ENCODE results near the gene MS4A10.

The MS4A10 gene

GRCh38 chr11:60767388-60767811, 17.7 kb upstream of the MS4A10 start:
- no peak overlapping the region for H3K4me2 ChIP-seq (ENCODE audit: low read length)
- no peak overlapping the region for H3K27ac ChIP-seq (ENCODE audit: low read depth, low read length)
- no peaks in the 10 kb centered on the region for H3K79me2 ChIP-seq (ENCODE audit: control insufficient read depth, insufficient read depth, low read length)
- H2BK120ac ChIP-seq (ENCODE audit: low read depth, low read length): no peak overlapping the region
- no CpG with 5 or more reads among the region's 26 CpGs for WGBS (ENCODE audit: extremely low coverage, insufficient coverage, low lambda C conversion rate)
- H3K4me3 ChIP-seq (ENCODE audit: low read length): no peak overlapping the region
- H3K9ac ChIP-seq (ENCODE audit: low read length): no peak overlapping the region
- no peak overlapping the region for H3K18ac ChIP-seq (ENCODE audit: low read length)
- no peak overlapping the region for H2BK15ac ChIP-seq (replicated peaks; ENCODE audit: low read depth)
- H2BK5ac ChIP-seq (ENCODE audit: low read length): no peak overlapping the region
- no peaks in the 10 kb centered on the region for H3K36me3 ChIP-seq (ENCODE audit: control insufficient read depth, insufficient read depth, low read length)
- H4K8ac ChIP-seq (ENCODE audit: low read depth, low read length): no peak overlapping the region
- no peaks in the 10 kb centered on the region for H3K27me3 ChIP-seq (ENCODE audit: insufficient read depth, low read length, poor library complexity)
- peak; percentile 74 for DNase-seq
- no peak overlapping the region for H2AK5ac ChIP-seq (ENCODE audit: low read length)
- no peak overlapping the region for H4K5ac ChIP-seq (ENCODE audit: low read length)
- no peak overlapping the region for H3K56ac ChIP-seq (ENCODE audit: low read length)
- no peaks in the 10 kb centered on the region for H3K4me1 ChIP-seq (ENCODE audit: control insufficient read depth, low read depth, low read length)
- H3K79me1 ChIP-seq (ENCODE audit: low read length): no peaks in the 10 kb centered on the region
- H3K4ac ChIP-seq (ENCODE audit: low read depth, low read length): no peak overlapping the region
- H3K23ac ChIP-seq (ENCODE audit: low read length): no peak overlapping the region

GRCh38 chr11:60768202-60768601, 16.9 kb upstream of the MS4A10 start:
- no peaks in the 10 kb centered on the region for H3K79me1 ChIP-seq (ENCODE audit: low read length)
- no peaks in the 10 kb centered on the region for H3K36me3 ChIP-seq (ENCODE audit: control insufficient read depth, insufficient read depth, low read length)
- H3K23ac ChIP-seq (ENCODE audit: low read length): no peak overlapping the region
- H3K4me2 ChIP-seq (ENCODE audit: low read length): no peak overlapping the region
- H3K56ac ChIP-seq (ENCODE audit: low read length): no peak overlapping the region
- H3K27ac ChIP-seq (ENCODE audit: low read depth, low read length): no peak overlapping the region
- H3K4me1 ChIP-seq (ENCODE audit: control insufficient read depth, low read depth, low read length): no peaks in the 10 kb centered on the region
- no peak overlapping the region for H4K5ac ChIP-seq (ENCODE audit: low read length)
- H2AK5ac ChIP-seq (ENCODE audit: low read length): no peak overlapping the region
- no peak overlapping the region for H3K18ac ChIP-seq (ENCODE audit: low read length)
- H2BK15ac ChIP-seq (replicated peaks; ENCODE audit: low read depth): no peak overlapping the region
- no peak overlapping the region for H3K9ac ChIP-seq (ENCODE audit: low read length)
- H2BK5ac ChIP-seq (ENCODE audit: low read length): no peak overlapping the region
- WGBS (ENCODE audit: extremely low coverage, insufficient coverage, low lambda C conversion rate): no CpG with 5 or more reads among the region's 8 CpGs
- DNase-seq: no peak
- H3K4ac ChIP-seq (ENCODE audit: low read depth, low read length): no peak overlapping the region
- no peak overlapping the region for H2BK120ac ChIP-seq (ENCODE audit: low read depth, low read length)
- no peaks in the 10 kb centered on the region for H3K79me2 ChIP-seq (ENCODE audit: control insufficient read depth, insufficient read depth, low read length)
- H3K27me3 ChIP-seq (ENCODE audit: insufficient read depth, low read length, poor library complexity): no peaks in the 10 kb centered on the region
- H4K8ac ChIP-seq (ENCODE audit: low read depth, low read length): no peak overlapping the region
- no peak overlapping the region for H3K4me3 ChIP-seq (ENCODE audit: low read length)

- Histone ChIP-seq H3K79me1 (ENCODE audit: low read length) (no peaks in the 10 kb centered on the region), H3K27me3 (ENCODE audit: insufficient read depth, low read length, poor library complexity) (no peaks in the 10 kb centered on the region), H3K4me3 (ENCODE audit: low read length) (no peak overlapping the region), H3K4me2 (ENCODE audit: low read length) (no peak overlapping the region), H3K4me1 (ENCODE audit: control insufficient read depth, low read depth, low read length) (no peaks in the 10 kb centered on the region), H4K8ac (ENCODE audit: low read depth, low read length) (no peak overlapping the region), H2AK5ac (ENCODE audit: low read length) (no peak overlapping the region), H3K9ac (ENCODE audit: low read length) (no peak overlapping the region), H3K4ac (ENCODE audit: low read depth, low read length) (no peak overlapping the region), H3K27ac (ENCODE audit: low read depth, low read length) (no peak overlapping the region), H4K5ac (ENCODE audit: low read length) (no peak overlapping the region), H3K23ac (ENCODE audit: low read length) (no peak overlapping the region), H3K36me3 (ENCODE audit: control insufficient read depth, insufficient read depth, low read length) (no peaks in the 10 kb centered on the region), H3K56ac (ENCODE audit: low read length) (no peak overlapping the region), H2BK120ac (ENCODE audit: low read depth, low read length) (no peak overlapping the region), H3K79me2 (ENCODE audit: control insufficient read depth, insufficient read depth, low read length) (no peaks in the 10 kb centered on the region), H2BK5ac (ENCODE audit: low read length) (no peak overlapping the region), H3K18ac (ENCODE audit: low read length) (no peak overlapping the region), H2BK15ac (replicated peaks; ENCODE audit: low read depth) (no peak overlapping the region)
- no CpG with 5 or more reads among the region's 4 CpGs for WGBS (ENCODE audit: extremely low coverage, insufficient coverage, low lambda C conversion rate)
- DNase-seq: peak; percentile 7
Measured at GRCh38 chr11:60769273-60769672, 15.9 kb upstream of the MS4A10 start.

- Histone ChIP-seq H3K4me1 (ENCODE audit: control insufficient read depth, low read depth, low read length) (no peaks in the 10 kb centered on the region), H4K8ac (ENCODE audit: low read depth, low read length) (no peak overlapping the region), H3K36me3 (ENCODE audit: control insufficient read depth, insufficient read depth, low read length) (no peaks in the 10 kb centered on the region), H3K4ac (ENCODE audit: low read depth, low read length) (no peak overlapping the region), H3K9ac (ENCODE audit: low read length) (no peak overlapping the region), H3K56ac (ENCODE audit: low read length) (no peak overlapping the region), H3K27me3 (ENCODE audit: insufficient read depth, low read length, poor library complexity) (no peaks in the 10 kb centered on the region), H4K5ac (ENCODE audit: low read length) (no peak overlapping the region), H2BK120ac (ENCODE audit: low read depth, low read length) (no peak overlapping the region), H2AK5ac (ENCODE audit: low read length) (no peak overlapping the region), H3K18ac (ENCODE audit: low read length) (no peak overlapping the region), H2BK5ac (ENCODE audit: low read length) (no peak overlapping the region), H2BK15ac (replicated peaks; ENCODE audit: low read depth) (no peak overlapping the region), H3K4me3 (ENCODE audit: low read length) (no peak overlapping the region), H3K23ac (ENCODE audit: low read length) (no peak overlapping the region), H3K27ac (ENCODE audit: low read depth, low read length) (no peak overlapping the region), H3K79me2 (ENCODE audit: control insufficient read depth, insufficient read depth, low read length) (no peaks in the 10 kb centered on the region), H3K79me1 (ENCODE audit: low read length) (no peaks in the 10 kb centered on the region), H3K4me2 (ENCODE audit: low read length) (no peak overlapping the region)
- DNase-seq: no peak
- no CpG with 5 or more reads among the region's 11 CpGs for WGBS (ENCODE audit: extremely low coverage, insufficient coverage, low lambda C conversion rate)
Measured at GRCh38 chr11:60769811-60770210, 15.3 kb upstream of the MS4A10 start.

- Histone ChIP-seq H3K4me2 (ENCODE audit: low read length) (no peak overlapping the region), H3K9ac (ENCODE audit: low read length) (no peak overlapping the region), H2BK5ac (ENCODE audit: low read length) (no peak overlapping the region), H3K27ac (ENCODE audit: low read depth, low read length) (no peak overlapping the region), H3K4me3 (ENCODE audit: low read length) (no peak overlapping the region), H2BK120ac (ENCODE audit: low read depth, low read length) (no peak overlapping the region), H2BK15ac (replicated peaks; ENCODE audit: low read depth) (no peak overlapping the region), H4K8ac (ENCODE audit: low read depth, low read length) (no peak overlapping the region), H3K27me3 (ENCODE audit: insufficient read depth, low read length, poor library complexity) (no peaks in the 10 kb centered on the region), H3K36me3 (ENCODE audit: control insufficient read depth, insufficient read depth, low read length) (no peaks in the 10 kb centered on the region), H3K79me1 (ENCODE audit: low read length) (no peaks in the 10 kb centered on the region), H4K5ac (ENCODE audit: low read length) (no peak overlapping the region), H2AK5ac (ENCODE audit: low read length) (no peak overlapping the region), H3K79me2 (ENCODE audit: control insufficient read depth, insufficient read depth, low read length) (no peaks in the 10 kb centered on the region), H3K18ac (ENCODE audit: low read length) (no peak overlapping the region), H3K4me1 (ENCODE audit: control insufficient read depth, low read depth, low read length) (no peaks in the 10 kb centered on the region), H3K23ac (ENCODE audit: low read length) (no peak overlapping the region), H3K4ac (ENCODE audit: low read depth, low read length) (no peak overlapping the region), H3K56ac (ENCODE audit: low read length) (no peak overlapping the region)
- DNase-seq: no peak
- no CpG with 5 or more reads among the region's 4 CpGs for WGBS (ENCODE audit: extremely low coverage, insufficient coverage, low lambda C conversion rate)
Measured at GRCh38 chr11:60771146-60771545, 14.0 kb upstream of the MS4A10 start.

GRCh38 chr11:60771879-60772525, 13.1 kb upstream of the MS4A10 start:
- no CpG with 5 or more reads among the region's 16 CpGs for WGBS (ENCODE audit: extremely low coverage, insufficient coverage, low lambda C conversion rate)

More at GRCh38 chr11:60771879-60772525, 13.1 kb upstream of the MS4A10 start:
- H2BK5ac ChIP-seq (ENCODE audit: low read length): no peak overlapping the region
- no peak overlapping the region for H2AK5ac ChIP-seq (ENCODE audit: low read length)
- no peak overlapping the region for H3K9ac ChIP-seq (ENCODE audit: low read length)
- no peak overlapping the region for H3K23ac ChIP-seq (ENCODE audit: low read length)
- H3K27ac ChIP-seq (ENCODE audit: low read depth, low read length): no peak overlapping the region
- no peaks in the 10 kb centered on the region for H3K79me2 ChIP-seq (ENCODE audit: control insufficient read depth, insufficient read depth, low read length)
- no peaks in the 10 kb centered on the region for H3K27me3 ChIP-seq (ENCODE audit: insufficient read depth, low read length, poor library complexity)
- no peak overlapping the region for H4K5ac ChIP-seq (ENCODE audit: low read length)
- DNase-seq: peak; percentile 11
- H3K36me3 ChIP-seq (ENCODE audit: control insufficient read depth, insufficient read depth, low read length): no peaks in the 10 kb centered on the region
- no peak overlapping the region for H3K4me2 ChIP-seq (ENCODE audit: low read length)
- H3K79me1 ChIP-seq (ENCODE audit: low read length): no peaks in the 10 kb centered on the region
- no peak overlapping the region for H3K4ac ChIP-seq (ENCODE audit: low read depth, low read length)
- H2BK15ac ChIP-seq (replicated peaks; ENCODE audit: low read depth): no peak overlapping the region
- no peaks in the 10 kb centered on the region for H3K4me1 ChIP-seq (ENCODE audit: control insufficient read depth, low read depth, low read length)
- H2BK120ac ChIP-seq (ENCODE audit: low read depth, low read length): no peak overlapping the region
- H3K4me3 ChIP-seq (ENCODE audit: low read length): no peak overlapping the region
- no peak overlapping the region for H4K8ac ChIP-seq (ENCODE audit: low read depth, low read length)
- H3K18ac ChIP-seq (ENCODE audit: low read length): no peak overlapping the region
- H3K56ac ChIP-seq (ENCODE audit: low read length): no peak overlapping the region
